ENCODE data around the gene MIP. TPM values are rescaled to one million over a fixed set of nuclear protein-coding genes. Genes with fewer than 3 reads are reported as not detected.
A peak's percentile ranks its signal among the peaks of the same experiment; 100 is the strongest.

MIP gene
- total and polyA plus RNA-seq, 2 of the 13 experiments (the other 11 are each of a cell fraction or from before 2014, with no cell fraction given) = not detected

- no peak for TF ChIP-seq ZMAT5 (CRISPR knock-in tag; IDR thresholded peaks at IDR 0.05; ENCODE audit: borderline replicate concordance, low read depth)
- TF ChIP-seq PBX3 (CRISPR knock-in tag; IDR thresholded peaks at IDR 0.05; ENCODE audit: borderline replicate concordance) = peak; percentile 93; the same call in 1 of the 2 replicates
- peak; percentile 42; the same call in 1 of the 2 replicates for TF ChIP-seq ELF1 (CRISPR knock-in tag; IDR thresholded peaks at IDR 0.05)
- TF ChIP-seq FOXC1 (CRISPR knock-in tag; IDR thresholded peaks at IDR 0.05; ENCODE audit: borderline replicate concordance) = peak; percentile 74; the same call in 1 of the 2 replicates
- TF ChIP-seq KLF6 (CRISPR knock-in tag; IDR thresholded peaks at IDR 0.05) = peak; percentile 90
- no peak for TF ChIP-seq TRAFD1 (CRISPR knock-in tag; IDR thresholded peaks at IDR 0.05; ENCODE audit: borderline replicate concordance)
- TF ChIP-seq ZNF576 (CRISPR knock-in tag; IDR thresholded peaks at IDR 0.05) = 0 out of 2 replicates have a peak, but pooled peaks have one; percentile 71
- TF ChIP-seq IRF2 (CRISPR knock-in tag; IDR thresholded peaks at IDR 0.05) = no peak
- no peak for TF ChIP-seq ZSCAN29 (CRISPR knock-in tag; conservative IDR thresholded peaks at IDR 0.05)
- TF ChIP-seq BORCS8-MEF2B (CRISPR knock-in tag; IDR thresholded peaks at IDR 0.05) = peak; percentile 95
- TF ChIP-seq FLYWCH1 (CRISPR knock-in tag; IDR thresholded peaks at IDR 0.05) = no peak
- no peak for TF ChIP-seq FIP1L1 (IDR thresholded peaks at IDR 0.05; ENCODE audit: borderline replicate concordance, insufficient read depth, low read depth, low read length)
- peak; percentile 85; the same call in 1 of the 2 replicates for TF ChIP-seq MYNN (CRISPR knock-in tag; IDR thresholded peaks at IDR 0.05; ENCODE audit: low read depth)
- peak; percentile 98 for TF ChIP-seq ETS1 (CRISPR knock-in tag; IDR thresholded peaks at IDR 0.05)
- peak; percentile 86 for TF ChIP-seq RFXAP (CRISPR knock-in tag; IDR thresholded peaks at IDR 0.05; ENCODE audit: borderline replicate concordance)
- TF ChIP-seq SIN3A (IDR thresholded peaks at IDR 0.05; ENCODE audit: borderline replicate concordance, low read depth, low read length) = 0 out of 2 replicates have a peak, but pooled peaks have one; percentile 9
- peak; percentile 83 for TF ChIP-seq SP4 (CRISPR knock-in tag; IDR thresholded peaks at IDR 0.05)
- no peak for TF ChIP-seq ZBTB49 (CRISPR knock-in tag; IDR thresholded peaks at IDR 0.05; ENCODE audit: borderline replicate concordance)
- TF ChIP-seq ZNF446 (CRISPR knock-in tag; IDR thresholded peaks at IDR 0.05) = peak; percentile 94
- TF ChIP-seq NR2F2 (IDR thresholded peaks at IDR 0.05; ENCODE audit: borderline replicate concordance, low read depth) = no peak
These were observed 33.8 kb upstream of the MIP start, which contains the start of gene GLS2 (continued) for GRCh38 chr12:56488041-56488955.

All from HepG2 (cell line).